HepG2 (cell line): ENCODE measurements around the gene MPV17L. TPM values are rescaled to one million over a fixed set of nuclear protein-coding genes. Genes with fewer than 3 reads are reported as not detected.
A peak's percentile ranks its signal among the peaks of the same experiment; 100 is the strongest.

Experiments
- AHR ChIP-seq: IDR thresholded peaks from 2 replicates; pipeline ENCODE4 v1.6.1; 2018; ENCODE audit warnings: missing genetic modification reagents, missing compliant biosample characterization
- ERF ChIP-seq: IDR thresholded peaks from 2 replicates; pipeline ENCODE4 v1.6.1; 2018; ENCODE audit warnings: missing biosample characterization, missing genetic modification reagents
- KLF15 ChIP-seq: sonication (generic); formaldehyde crosslinking; IDR thresholded peaks from 2 replicates; pipeline ENCODE4 v1.8.1; 2023; ENCODE audit warnings: borderline replicate concordance, mild to moderate bottlenecking, inconsistent platforms, missing genetic modification reagents, mixed read lengths
- NFE2L1 ChIP-seq: sonication (generic); formaldehyde crosslinking; IDR thresholded peaks from 2 replicates; pipeline ENCODE4 v1.4.0; 2020; ENCODE audit warnings: missing genetic modification reagents, mild to moderate bottlenecking, borderline replicate concordance
- PHF21A ChIP-seq: sonication (generic); formaldehyde crosslinking; IDR thresholded peaks from 2 replicates; pipeline ENCODE4 v1.5.0; 2020; ENCODE audit warnings: mild to moderate bottlenecking, missing genetic modification reagents
- POGZ ChIP-seq: sonication (generic); formaldehyde crosslinking; IDR thresholded peaks from 2 replicates; pipeline ENCODE4 v1.4.0; 2020; ENCODE audit warnings: mild to moderate bottlenecking, missing genetic modification reagents
- RORA ChIP-seq: sonication (generic); formaldehyde crosslinking; IDR thresholded peaks from 2 replicates; pipeline ENCODE4 v1.5.0; 2020; ENCODE audit warnings: mild to moderate bottlenecking, missing genetic modification reagents, moderate library complexity
- TAF15 ChIP-seq: fragments of 200-400 bp; formaldehyde crosslinking; IDR thresholded peaks from one replicate; pipeline ENCODE4 v1.6.1; 2018; ENCODE audit warnings: mild to moderate bottlenecking, low read depth, low read length; ENCODE audit not compliant: poor library complexity, severe bottlenecking
- TBL1XR1 ChIP-seq: fragments of 150-350 bp; IDR thresholded peaks from 2 replicates; pipeline ENCODE4 v1.6.1; 2014; ENCODE audit warnings: borderline replicate concordance, low read length; ENCODE audit not compliant: partially characterized antibody
- ZBTB38 ChIP-seq: sonication (generic); formaldehyde crosslinking; IDR thresholded peaks from 2 replicates; pipeline ENCODE4 v1.5.1; 2020; ENCODE audit warnings: mild to moderate bottlenecking, missing genetic modification reagents
- ZNF256 ChIP-seq: sonication (generic); formaldehyde crosslinking; conservative IDR thresholded peaks from 2 replicates; pipeline ENCODE4 v1.4.0; 2020; ENCODE audit warnings: missing genetic modification reagents
- ZNF460 ChIP-seq: sonication (generic); formaldehyde crosslinking; IDR thresholded peaks from 2 replicates; pipeline ENCODE4 v1.5.1; 2020; ENCODE audit warnings: missing genetic modification reagents, mild to moderate bottlenecking, borderline replicate concordance
- ZNF496 ChIP-seq: sonication (generic); formaldehyde crosslinking; IDR thresholded peaks from 2 replicates; pipeline ENCODE4 v1.8.1; 2023; ENCODE audit warnings: mild to moderate bottlenecking, moderate library complexity, missing genetic modification reagents; ENCODE audit not compliant: insufficient replicate concordance
- ZNF570 ChIP-seq: sonication (generic); formaldehyde crosslinking; IDR thresholded peaks from 2 replicates; pipeline ENCODE4 v1.4.0; 2020; ENCODE audit warnings: mild to moderate bottlenecking, missing genetic modification reagents, borderline replicate concordance
- ZNF720 ChIP-seq: sonication (generic); formaldehyde crosslinking; IDR thresholded peaks from 2 replicates; pipeline ENCODE4 v1.4.0; 2020; ENCODE audit warnings: missing genetic modification reagents
- ZNF841 ChIP-seq: sonication (generic); formaldehyde crosslinking; IDR thresholded peaks from 2 replicates; pipeline ENCODE4 v1.8.1; 2023; ENCODE audit warnings: missing genetic modification reagents, borderline replicate concordance
- ZNF879 ChIP-seq: sonication (generic); formaldehyde crosslinking; IDR thresholded peaks from 2 replicates; pipeline ENCODE4 v1.8.1; 2023; ENCODE audit warnings: missing genetic modification reagents
- polyA plus RNA-seq, 8 experiments: library from polyadenylated mRNA; depleted of rRNA in 3 of 8; stranded (reverse) in 7 of 8; unstranded in 1 of 8; fragments of >200 nt; fragmentation: Illumina TruSeq in 4 of 8; extraction: Trizol in 4 of 8; gene quantifications; 2 replicates each; pipeline versions ENCODE4 v1.2.1 to v1.2.3, GENCODE V29; 2011 to 2016; ENCODE audit warnings: low read depth in 4 of 8, missing spikeins in 1 of 8, mixed read lengths in 1 of 8; ENCODE audit not compliant: insufficient read depth in 1 of 8
- total RNA-seq, 5 experiments: library from RNA; depleted of rRNA; stranded (reverse); fragments of >200 nt; fragmentation: Illumina TruSeq; extraction: Trizol; gene quantifications; 2 replicates each; pipeline ENCODE4 v1.2.3, GENCODE V29; 2016; ENCODE audit warnings: low read depth in 1 of 5
- TF ChIP-seq, protein P1 (sequence below): sonication (generic); formaldehyde crosslinking; IDR thresholded peaks from 2 replicates; pipeline ENCODE4 v1.5.0; 2020; ENCODE audit warnings: missing genetic modification reagents
- TF ChIP-seq, protein P2 (sequence below): sonication (generic); formaldehyde crosslinking; IDR thresholded peaks from 2 replicates; pipeline ENCODE4 v1.4.0; 2020; ENCODE audit warnings: missing genetic modification reagents
- TF ChIP-seq, protein P3 (sequence below): sonication (generic); formaldehyde crosslinking; IDR thresholded peaks from 2 replicates; pipeline ENCODE4 v1.5.1; 2020; ENCODE audit warnings: missing genetic modification reagents, mild to moderate bottlenecking, borderline replicate concordance
- TF ChIP-seq, protein P4 (sequence below): sonication (generic); formaldehyde crosslinking; IDR thresholded peaks from 2 replicates; pipeline ENCODE4 v1.8.1; 2023; ENCODE audit warnings: mild to moderate bottlenecking, inconsistent platforms, moderate library complexity, missing genetic modification reagents, borderline replicate concordance
- TF ChIP-seq, protein P5 (sequence below): sonication (generic); formaldehyde crosslinking; conservative IDR thresholded peaks from 2 replicates; pipeline ENCODE4 v1.8.0; 2022; ENCODE audit warnings: mild to moderate bottlenecking, moderate library complexity, missing genetic modification reagents
- TF ChIP-seq, protein P6 (sequence below): IDR thresholded peaks from 2 replicates; pipeline ENCODE4 v1.6.1; 2018; ENCODE audit warnings: missing genetic modification reagents

Gene MPV17L
- total and polyA plus RNA-seq, 2 of the 13 experiments (the other 11 are each of a cell fraction or from before 2014, with no cell fraction given): 34.7 to 63.8 TPM

DNA sequence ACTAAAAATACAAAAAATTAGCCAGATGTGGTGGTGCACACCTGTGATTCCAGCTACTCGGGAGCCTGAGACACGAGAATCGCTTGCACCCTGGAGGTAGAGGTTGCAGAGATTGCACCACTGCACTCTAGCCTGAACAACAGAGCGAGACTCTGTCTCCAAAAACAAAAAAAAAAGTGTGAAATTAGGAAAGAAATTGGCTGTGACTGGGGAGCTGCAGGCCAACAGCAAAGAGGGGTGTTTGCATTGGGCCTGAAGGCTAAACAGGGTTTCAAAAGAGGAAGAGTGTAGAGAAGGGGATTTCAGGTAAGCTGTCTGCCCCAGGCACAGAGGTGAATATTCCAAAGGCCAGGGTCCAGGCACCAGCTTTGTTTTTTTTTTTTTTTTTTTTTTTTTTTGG, 48.2 kb downstream of the MPV17L start (continued):
- TF ChIP-seq, protein P1, sequence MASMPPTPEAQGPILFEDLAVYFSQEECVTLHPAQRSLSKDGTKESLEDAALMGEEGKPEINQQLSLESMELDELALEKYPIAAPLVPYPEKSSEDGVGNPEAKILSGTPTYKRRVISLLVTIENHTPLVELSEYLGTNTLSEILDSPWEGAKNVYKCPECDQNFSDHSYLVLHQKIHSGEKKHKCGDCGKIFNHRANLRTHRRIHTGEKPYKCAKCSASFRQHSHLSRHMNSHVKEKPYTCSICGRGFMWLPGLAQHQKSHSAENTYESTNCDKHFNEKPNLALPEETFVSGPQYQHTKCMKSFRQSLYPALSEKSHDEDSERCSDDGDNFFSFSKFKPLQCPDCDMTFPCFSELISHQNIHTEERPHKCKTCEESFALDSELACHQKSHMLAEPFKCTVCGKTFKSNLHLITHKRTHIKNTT: no peak
- TF ChIP-seq, protein P2, sequence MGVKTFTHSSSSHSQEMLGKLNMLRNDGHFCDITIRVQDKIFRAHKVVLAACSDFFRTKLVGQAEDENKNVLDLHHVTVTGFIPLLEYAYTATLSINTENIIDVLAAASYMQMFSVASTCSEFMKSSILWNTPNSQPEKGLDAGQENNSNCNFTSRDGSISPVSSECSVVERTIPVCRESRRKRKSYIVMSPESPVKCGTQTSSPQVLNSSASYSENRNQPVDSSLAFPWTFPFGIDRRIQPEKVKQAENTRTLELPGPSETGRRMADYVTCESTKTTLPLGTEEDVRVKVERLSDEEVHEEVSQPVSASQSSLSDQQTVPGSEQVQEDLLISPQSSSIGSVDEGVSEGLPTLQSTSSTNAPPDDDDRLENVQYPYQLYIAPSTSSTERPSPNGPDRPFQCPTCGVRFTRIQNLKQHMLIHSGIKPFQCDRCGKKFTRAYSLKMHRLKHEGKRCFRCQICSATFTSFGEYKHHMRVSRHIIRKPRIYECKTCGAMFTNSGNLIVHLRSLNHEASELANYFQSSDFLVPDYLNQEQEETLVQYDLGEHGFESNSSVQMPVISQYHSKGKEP: no peak
- TF ChIP-seq KLF15 (CRISPR knock-in tag) (no peak), TAF15 (no peak), ZNF841 (CRISPR knock-in tag) (no peak), ZNF496 (CRISPR knock-in tag) (no peak), ZNF720 (CRISPR knock-in tag) (no peak), RORA (CRISPR knock-in tag) (no peak), ZNF256 (no peak), ZBTB38 (CRISPR knock-in tag) (no peak), ERF (CRISPR knock-in tag) (no peak), ZNF570 (CRISPR knock-in tag) (no peak), ZNF879 (CRISPR knock-in tag) (no peak), ZNF460 (peak; percentile 93), NFE2L1 (no peak), POGZ (CRISPR knock-in tag) (no peak; the same call in 1 of the 2 replicates), PHF21A (CRISPR knock-in tag) (peak; percentile 71; the same call in 1 of the 2 replicates), AHR (CRISPR knock-in tag) (no peak), TBL1XR1 (no peak)
- TF ChIP-seq, protein P3, sequence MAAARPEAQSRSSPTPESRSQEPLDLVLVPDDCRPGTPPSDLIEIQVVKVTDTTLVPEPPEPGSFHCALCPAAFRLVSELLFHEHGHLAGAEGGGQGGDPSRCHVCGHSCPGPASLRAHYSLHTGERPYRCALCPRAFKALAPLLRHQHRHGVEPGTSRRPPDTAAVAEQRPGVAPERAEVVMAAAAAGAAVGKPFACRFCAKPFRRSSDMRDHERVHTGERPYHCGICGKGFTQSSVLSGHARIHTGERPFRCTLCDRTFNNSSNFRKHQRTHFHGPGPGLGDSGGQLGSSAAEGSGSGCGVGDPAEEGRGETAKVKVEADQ (CRISPR knock-in tag): peak; percentile 33; the same call in 1 of the 2 replicates
- TF ChIP-seq, protein P4, sequence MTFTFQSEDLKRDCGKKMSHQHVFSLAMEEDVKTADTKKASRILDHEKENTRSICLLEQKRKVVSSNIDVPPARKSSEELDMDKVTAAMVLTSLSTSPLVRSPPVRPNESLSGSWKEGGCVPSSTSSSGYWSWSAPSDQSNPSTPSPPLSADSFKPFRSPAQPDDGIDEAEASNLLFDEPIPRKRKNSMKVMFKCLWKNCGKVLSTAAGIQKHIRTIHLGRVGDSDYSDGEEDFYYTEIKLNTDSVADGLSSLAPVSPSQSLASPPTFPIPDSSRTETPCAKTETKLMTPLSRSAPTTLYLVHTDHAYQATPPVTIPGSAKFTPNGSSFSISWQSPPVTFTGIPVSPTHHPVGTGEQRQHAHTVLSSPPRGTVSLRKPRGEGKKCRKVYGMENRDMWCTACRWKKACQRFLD (CRISPR knock-in tag): no peak
- TF ChIP-seq, protein P5, sequence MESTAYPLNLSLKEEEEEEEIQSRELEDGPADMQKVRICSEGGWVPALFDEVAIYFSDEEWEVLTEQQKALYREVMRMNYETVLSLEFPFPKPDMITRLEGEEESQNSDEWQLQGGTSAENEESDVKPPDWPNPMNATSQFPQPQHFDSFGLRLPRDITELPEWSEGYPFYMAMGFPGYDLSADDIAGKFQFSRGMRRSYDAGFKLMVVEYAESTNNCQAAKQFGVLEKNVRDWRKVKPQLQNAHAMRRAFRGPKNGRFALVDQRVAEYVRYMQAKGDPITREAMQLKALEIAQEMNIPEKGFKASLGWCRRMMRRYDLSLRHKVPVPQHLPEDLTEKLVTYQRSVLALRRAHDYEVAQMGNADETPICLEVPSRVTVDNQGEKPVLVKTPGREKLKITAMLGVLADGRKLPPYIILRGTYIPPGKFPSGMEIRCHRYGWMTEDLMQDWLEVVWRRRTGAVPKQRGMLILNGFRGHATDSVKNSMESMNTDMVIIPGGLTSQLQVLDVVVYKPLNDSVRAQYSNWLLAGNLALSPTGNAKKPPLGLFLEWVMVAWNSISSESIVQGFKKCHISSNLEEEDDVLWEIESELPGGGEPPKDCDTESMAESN (CRISPR knock-in tag): no peak
- TF ChIP-seq, protein P6, sequence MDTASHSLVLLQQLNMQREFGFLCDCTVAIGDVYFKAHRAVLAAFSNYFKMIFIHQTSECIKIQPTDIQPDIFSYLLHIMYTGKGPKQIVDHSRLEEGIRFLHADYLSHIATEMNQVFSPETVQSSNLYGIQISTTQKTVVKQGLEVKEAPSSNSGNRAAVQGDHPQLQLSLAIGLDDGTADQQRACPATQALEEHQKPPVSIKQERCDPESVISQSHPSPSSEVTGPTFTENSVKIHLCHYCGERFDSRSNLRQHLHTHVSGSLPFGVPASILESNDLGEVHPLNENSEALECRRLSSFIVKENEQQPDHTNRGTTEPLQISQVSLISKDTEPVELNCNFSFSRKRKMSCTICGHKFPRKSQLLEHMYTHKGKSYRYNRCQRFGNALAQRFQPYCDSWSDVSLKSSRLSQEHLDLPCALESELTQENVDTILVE: no peak
